Measurements from ENCODE around the gene DNMT1.

DNA sequence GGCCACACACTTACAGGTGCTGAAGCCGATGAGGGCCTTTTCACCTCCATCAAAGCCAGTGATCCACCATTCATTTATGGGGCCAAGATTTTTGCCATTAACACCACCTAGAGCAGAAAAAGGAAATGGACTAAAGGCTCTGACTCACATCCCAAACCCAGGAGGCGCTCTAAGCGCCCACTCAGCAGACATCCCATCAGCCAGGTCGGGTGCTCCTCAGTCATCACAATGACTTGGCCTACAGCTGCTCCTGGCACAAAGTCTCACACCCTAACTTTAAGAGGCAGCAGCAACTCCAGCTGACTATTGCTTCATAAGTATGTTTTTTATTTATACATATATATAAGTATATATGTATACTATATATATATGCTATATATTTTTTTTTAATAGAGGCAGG lies 38.9 kb downstream of the DNMT1 start:
- TF ChIP-seq EZH2 (IDR thresholded peaks at IDR 0.05; ENCODE audit: low read length) (no peak), CTCF (optimal IDR thresholded peaks at IDR 0.05 in 1 of 3, IDR thresholded peaks at IDR 0.05 in 1 of 3, conservative IDR thresholded peaks at IDR 0.05 in 1 of 3; ENCODE audit: extremely low read depth in 1 of 3, insufficient read depth in 2 of 3, low read length in 3 of 3) (no peak)
